Middle frontal gyrus (tissue), 1 donor: ENCODE results near the gene TRIP13.
"Not testable (repeated sequence)": the region's sequence is repeated elsewhere in the genome, so short reads cannot be mapped to it uniquely, and the experiment has no call there.

Source experiments
- DNase-seq: peaks from one replicate; pipeline ENCODE4 v3.0.0-alpha.2; 2015; ENCODE audit warnings: low spot score; ENCODE audit errors: extremely low spot score

Gene TRIP13

DNA sequence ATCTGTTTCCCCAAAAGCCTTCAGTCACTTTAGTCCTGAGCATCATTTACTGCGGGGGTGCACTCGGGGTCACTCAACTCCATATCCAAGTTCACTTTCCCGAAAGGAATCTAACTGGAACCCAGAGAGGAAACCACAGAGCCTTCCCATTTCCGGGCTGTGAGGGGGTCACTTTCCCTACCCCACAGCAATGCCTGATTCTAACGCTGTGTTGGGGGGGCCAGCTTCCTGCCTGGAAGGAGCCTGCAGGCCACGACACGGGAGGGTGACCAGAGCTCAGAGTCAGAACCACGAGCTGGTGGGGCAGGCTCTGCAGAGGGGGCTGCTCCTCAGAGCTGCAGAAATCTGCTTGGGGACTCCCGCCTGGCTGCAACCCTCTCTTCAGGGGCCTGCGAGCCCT is 20.4 kb upstream of the TRIP13 start:
- DNase-seq: no peak

DNA sequence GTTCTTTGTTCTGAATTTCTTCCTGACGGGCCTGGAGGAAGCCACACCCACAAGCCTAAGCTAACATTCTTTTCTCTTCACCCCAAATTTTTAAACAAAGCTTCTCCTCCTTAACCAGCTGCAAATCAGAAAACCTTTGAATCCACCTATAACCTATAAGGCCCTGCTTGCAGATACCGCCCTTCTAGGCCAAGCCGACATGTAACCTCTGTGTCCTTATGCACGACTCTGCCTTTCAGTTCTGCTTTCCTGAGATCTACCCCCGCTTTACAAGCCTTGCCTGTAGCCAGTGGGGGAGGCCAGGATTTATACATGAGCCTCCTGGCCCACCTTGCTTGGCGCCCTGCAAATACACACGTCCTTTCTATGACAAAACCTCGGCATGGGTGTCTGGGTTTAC is 19.4 kb upstream of the TRIP13 start:
- no peak for DNase-seq

DNA sequence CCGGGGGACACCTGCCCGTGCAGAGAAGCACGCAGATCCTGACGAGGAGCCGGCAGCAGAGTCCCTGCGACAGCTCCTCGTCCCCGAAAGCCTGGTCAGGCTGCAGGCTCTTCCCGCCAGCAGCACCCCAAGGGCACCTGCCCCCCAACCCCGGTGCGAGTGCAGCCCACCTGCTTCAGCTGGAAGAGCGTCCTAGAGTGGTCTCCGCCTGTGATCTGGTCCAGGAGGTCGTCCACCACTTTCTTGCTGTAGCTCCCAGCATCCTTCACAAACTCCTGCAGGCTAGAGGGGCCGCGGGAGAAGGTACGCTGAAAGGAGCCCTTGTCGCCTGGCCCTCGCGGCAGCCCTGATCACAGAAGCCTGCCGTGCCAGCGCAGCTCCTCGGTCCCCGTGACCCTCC is 16.8 kb upstream of the TRIP13 start:
- DNase-seq: no peak

DNA sequence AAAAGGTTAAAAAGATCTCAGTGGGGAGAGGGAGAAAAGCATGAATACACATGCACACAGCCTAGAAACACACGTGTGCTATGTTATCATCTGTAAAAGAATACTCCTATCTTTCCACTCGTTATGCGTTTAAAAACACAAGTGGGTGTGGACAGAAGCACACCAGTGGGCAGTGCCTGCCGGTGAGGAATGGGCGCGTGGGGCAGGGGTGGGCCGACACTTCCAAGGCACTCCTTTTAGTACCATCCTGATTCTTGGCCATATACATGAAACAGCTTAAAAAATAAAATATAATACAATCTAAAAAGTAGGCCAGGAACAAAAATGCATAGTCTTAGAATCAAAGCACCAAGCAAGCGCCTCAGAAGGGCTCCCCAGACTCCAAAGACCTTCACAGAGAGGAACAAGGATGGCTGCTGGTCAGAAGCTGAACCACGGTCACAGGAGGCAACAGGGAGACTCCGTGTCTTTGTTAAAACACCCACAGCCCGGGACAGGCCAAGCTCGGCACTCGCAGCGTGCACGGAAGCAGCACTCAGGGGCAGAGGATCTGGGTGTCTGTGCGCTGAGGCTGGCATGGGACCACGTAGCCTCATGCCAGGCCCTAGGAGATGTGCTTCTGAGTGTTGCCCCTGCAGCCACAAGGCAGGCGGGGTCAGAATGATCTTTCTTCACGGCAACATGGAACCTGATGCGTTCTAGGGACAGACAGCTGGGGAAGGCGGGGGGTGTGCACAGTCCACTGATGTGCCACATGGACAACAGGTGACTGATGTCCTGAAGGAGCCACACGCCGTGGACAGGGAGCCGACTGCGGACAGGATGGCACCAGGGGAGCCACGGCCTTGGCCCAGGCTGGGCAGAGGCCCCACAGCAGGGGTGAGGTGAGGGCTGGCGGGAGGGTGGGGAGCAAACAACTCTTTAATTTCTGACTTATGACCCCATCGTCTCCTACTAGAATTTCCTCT is 16.0 kb upstream of the TRIP13 start:
- no peak for DNase-seq

DNA sequence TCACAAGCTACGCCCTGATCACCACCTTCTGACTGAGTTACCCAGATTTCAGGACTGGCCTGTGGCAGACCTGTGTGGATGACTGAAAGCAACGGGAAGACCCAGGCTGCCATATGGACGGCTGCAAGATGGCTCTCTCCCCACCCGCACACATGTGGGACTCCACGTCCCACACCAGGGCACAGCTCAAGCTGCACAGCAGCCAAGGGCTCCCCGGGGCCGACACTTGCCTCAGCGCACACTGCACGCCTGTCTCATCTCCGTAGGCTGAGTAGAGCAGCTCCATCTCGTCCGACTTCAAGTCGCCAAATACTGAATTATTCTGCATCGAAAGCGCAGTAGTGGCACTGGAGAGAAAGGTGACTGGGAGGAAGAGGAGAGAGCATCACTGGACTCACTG is 14.6 kb upstream of the TRIP13 start:
- no peak for DNase-seq

DNA sequence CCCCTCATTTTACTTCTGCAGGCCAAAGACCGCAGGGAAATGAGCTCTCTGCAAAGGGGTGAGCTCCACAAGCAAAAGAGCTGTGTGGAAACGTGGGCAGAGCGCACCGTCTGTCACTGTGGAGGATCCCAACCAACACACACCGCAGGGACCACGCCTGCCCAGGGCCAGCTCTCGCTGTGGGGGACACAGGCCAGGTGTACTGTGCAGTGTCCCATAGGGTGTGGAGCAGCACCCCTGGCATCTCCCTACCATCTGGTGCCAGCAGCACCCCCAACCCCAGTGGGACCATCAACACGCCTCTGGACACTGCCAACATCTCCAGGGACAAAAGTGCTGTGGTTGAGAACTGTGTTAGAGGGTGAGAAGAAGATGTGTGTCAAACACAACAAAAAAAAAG is 14.0 kb upstream of the TRIP13 start:
- DNase-seq: not testable (repeated sequence)

DNA sequence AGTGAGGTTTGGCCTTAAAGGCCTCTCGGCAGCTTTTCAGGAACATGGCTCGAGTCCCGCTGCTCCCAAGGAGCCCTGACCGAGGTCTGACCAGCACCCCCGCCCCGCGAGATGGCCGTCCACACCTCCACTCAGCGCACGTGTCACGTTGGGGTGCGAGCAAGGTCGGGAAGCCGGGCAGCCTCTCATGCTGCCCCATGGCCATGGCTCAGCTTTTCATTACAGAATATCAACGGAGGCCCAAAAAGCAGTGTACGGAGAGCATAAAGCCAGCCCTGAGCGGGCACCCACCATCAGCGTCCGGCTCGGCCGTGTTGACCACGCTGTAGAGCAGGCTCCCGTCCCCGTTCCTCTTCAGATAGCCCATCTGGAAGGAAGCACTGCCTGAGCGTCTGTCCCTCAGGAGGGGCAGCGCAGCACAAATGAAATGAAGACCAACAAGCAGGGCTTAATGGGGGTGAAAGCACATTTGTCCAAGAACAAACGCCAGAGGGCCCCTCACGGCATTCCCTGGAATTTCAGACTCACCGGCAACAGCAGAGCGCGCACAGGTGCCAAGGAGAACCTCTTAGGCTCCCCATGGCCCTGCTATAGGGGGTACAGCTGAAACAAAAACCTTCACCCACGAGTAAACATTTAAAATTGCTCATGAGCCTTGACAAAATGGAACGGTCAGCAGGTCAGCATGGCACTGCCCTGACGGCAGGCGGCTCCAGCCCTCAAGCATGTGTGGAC is 11.7 kb upstream of the TRIP13 start:
- DNase-seq: no peak

DNA sequence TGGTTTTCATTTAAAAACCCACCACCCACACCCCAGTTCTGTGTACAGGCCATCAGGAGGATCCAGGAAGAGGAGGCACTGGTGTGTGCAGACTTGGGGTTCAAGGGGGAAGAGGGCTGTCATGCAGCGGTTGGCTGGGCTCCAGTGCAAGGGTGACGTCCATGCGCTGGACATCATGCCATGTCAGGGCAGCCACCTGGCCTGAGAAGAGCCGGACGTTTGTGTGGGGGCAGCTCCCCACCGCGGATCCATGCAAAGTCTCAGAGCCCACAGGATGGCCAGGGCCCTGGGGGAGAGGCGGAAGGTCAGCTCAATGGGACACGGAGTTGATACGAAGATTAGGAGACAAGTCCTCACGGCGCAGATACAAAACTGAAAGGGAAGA is 11.1 kb upstream of the TRIP13 start:
- DNase-seq: no peak

DNA sequence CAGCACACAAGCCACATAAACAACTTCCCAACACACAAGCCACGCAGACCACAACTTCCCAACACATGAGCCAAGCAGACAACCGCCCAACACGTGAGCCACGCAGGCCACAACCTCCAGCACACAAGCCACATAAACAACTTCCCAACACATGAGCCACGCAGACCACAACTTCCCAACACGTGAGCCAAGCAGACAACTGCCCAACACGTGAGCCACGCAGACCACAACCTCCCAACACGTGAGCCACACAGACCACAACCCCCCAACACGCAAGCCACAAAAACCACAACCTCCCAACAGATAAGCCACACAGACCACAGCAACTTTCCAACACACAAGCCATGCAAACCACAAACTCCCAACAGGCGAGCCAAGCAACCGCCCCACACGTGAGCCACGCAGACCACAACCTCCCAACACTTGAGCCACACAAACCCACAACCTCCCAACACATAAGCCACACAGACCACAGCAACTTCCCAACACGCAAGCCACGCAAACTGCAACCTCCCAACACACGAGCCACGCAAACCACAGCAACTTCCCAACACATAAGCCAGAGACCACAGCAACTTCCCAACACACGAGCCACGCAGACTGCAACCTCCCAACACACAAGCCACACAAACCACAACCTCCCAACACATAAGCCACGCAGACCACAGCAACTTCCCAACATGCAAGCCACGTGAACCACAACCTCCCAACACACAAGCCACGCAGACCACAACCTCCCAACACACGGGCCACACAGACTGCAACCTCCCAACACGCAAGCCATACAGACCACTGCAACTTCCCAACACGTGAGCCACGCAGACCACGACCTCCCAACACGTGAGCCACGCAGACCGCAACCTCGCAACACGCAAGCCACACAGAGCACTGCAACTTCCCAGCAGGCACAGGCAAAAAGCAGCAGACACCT is 10.2 kb upstream of the TRIP13 start:
- no peak for DNase-seq

DNA sequence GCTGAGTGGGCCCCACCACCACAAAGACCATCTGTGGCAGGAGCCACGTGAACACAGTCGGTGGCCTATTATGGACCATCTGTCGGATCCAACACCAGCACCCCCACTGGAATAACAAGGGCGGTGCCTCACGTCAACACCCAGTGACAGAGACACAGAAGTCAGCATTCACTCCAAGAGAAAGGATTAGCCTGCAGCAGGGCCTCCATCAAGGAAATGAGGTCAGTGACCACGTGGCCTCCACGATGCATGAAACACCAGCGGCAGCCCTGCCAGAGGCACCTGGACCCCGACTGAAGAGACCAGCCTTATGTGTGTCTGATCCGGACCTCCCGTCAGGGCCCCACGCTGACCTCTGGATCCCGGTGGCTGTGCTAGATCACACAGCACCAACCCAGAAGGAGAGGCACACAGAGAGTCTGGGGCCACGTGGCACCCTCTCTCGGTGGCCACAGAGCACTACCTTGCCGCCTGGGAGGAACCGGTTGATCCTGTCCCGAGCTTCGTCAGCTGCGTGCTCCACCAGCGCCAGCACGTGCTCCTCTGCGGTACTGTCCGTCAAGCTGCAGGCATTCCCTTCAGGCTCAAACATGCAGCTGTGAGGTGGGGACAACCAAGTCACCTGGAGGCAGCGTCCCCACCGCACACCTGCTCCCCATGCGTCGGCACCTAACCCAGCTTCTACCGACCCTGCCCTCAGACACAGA is 9.1 kb upstream of the TRIP13 start:
- no peak for DNase-seq

DNA sequence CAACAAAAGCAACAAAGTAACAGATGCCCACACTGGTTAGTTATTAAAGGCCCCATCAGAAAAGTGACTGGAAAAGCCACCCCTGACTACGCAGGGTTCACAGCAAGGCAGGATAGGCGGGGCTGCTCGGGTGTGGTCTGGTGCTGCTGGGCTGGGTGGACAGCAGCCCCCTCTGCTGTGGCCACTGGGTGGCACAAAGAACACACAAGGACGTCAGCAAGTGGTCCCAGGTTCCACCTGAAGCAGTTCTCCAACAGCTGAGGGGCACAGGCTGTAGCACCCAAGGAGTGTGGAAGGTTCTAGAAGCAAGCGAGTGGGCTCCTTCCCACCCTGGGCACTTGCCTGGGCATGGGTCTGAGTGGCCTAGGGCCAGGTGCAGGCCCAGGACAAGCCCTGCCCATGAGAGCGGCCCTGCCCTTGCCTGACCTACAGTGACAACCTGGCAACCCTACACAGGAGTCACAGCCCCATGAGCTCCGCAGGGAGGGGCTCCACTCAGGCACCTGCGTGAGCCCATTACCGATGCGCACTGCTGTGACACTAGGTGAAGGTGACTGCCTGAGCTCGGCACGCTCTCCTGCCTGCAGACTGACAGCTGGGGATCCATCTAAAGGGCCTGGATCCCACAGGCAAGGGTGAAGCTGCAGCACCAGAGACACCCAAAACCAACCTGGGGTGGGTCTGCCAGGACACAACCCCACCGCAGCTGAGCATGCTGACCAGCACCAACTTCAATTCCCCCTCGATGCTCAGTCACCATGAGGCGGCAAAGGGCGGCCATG is 8.1 kb upstream of the TRIP13 start:
- DNase-seq: no peak

DNA sequence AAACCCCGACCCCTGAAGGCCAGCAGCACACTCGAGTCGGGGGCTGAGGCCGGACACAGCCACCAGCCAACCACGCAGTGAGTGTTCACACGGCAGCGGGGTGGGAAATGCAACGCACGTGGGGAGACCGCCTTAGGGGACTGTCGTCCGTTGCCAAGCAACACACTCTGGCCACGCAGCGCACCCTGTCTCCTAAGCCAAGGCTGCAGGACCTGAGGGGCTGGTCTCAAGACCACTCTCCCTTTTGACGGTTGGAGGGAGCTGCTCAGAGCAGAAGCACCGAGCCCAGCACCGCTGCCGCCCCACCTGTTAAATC is 7.6 kb upstream of the TRIP13 start:
- DNase-seq: no peak

DNA sequence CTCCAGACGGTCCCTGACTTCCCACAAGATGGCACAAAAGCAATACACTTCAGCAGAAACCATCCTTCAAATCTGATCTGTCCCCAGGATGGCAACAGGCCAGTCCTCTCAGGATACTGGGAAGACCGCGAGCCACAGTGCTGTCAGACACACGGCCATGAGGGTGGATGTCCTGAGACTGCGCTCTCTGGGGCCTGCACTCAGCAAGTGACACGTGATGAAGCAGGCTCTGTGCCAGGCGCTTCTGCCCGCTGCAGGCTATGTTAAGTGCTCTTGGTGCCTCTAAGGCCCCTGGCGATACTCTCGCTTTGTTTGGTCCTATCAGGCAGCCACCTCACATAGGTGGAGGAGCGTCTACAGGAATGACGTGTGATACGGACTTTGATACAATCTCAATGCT is 7.2 kb upstream of the TRIP13 start:
- no peak for DNase-seq

DNA sequence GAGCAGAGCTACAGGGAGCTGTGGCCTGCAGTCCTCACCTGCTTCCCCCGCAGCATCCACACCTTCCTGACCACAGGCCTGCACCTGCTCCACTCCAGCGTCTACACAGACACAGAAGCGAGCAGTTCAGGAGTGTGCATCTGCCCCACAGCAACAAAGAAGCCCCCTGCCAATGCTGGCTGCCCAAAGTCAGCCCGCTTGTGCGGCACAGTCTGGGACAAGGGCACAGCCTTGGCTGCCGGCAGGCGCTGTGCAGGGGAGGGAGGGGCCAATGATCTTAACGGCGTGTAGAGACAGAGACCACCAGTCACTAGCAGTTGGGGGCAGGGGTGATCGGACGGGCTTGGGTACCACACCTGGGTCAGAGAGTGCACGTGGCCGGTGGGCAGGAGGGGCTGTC is 6.6 kb upstream of the TRIP13 start:
- no peak for DNase-seq

DNA sequence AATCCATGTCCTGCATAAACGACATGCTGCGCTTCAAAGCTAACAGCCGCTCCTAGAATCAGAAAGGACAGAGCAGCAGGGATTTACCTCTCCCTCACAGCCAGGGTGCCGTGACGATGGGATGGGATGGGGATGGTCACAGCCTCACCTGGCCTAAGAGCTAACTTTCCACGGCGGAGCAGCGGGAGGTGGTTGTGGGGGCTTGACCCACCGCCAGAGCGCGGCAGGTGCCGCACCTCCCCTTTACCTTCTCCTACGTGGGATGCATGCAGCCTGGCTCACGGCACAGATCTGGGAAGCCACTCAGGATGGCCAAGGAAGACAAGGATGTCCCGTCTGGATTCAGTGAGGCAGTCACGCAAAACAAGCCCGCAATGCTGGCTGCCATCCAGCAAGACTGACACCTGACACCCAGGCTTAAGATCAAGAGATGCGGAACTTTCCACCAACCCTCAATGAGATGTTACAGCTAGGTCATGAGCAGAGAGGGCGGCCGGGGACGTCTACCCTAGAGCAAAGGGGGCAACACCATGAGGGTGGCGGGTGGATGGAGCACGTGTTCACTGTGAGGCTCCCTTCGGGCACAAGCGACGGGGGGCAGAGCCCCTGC is 5.9 kb upstream of the TRIP13 start:
- no peak for DNase-seq

DNA sequence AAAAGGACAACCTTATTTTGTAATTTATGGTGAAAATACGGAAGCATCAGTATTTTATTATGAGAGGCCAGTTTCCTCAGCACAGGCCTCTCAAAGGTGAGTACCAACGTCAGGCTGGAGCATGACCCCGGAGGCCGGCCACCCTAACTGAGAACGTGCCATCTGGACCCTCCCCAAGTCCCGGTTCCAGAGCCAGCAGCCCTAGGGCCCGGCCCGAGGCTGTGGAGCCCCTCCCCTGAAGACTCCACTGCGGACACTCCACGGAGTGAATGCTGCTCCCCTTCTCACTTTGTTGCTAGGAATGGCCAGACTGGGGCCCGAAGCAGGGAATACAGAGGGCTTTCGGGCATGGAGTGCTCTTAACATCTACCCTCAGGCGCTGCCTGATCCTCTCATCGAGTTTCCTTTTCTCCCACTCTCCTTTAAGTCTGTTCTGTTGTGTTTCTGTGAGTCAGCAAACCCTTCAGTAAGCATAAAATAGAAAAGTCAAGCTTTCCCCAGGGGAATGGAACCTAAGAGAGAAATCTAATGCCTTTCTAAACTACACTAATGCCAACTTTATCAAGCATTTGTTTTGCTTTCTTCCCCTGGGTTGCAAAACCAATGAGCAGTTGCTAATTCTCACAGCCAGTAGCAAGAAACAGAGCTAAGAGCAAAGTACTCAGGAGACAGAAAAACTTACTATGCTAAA is 4.6 kb upstream of the TRIP13 start:
- no peak for DNase-seq

DNA sequence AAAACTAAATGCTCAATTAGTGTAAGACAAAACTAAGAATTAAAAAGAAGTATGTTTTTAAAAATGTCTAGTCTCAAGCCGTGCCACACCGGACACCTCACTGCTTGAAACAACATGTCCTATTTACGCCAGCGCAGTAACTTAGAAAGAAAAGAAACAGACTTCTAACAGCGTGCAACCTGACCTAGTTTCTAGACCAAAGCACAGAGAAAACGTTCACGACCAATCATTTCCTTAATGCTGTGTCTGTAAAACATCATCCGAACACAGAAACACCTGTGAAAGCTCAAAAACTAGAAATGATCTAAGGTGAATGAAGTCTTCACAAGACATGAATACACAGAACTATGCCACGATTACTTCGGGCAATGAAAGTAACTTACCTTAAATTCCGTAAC is 4.0 kb upstream of the TRIP13 start:
- no peak for DNase-seq

DNA sequence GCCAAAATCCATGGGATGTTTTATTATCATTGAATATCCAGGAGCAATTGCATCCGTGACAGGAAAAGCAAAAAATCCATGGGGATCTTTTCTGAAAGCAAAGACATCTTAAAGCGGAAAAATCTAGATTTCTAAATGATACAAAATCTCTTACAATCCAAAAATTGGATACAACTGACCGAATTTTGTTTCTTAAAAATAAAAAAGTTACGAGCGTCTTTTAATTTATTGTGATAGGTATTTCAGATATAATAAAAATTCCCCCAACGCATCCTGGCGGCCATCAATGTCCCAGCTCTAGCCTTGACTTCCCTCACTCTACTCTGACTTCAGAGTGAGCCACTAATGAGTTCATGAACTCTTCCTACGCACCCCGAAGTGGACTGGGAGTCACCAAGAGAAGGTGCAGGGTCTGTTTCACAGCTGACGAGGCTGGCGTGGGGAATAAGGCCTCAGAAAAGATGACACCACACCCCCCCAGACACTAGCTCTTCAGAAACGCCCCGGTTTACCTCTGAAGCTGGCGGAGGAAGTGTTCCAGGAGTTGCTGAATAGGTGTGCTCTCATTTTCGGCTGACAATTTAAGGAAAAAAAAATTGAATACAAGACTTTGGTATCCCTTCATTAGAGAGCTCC is 3.5 kb upstream of the TRIP13 start:
- DNase-seq: no peak
